Thymus (tissue), 11 donors: ENCODE data around the gene OPCML. TPM values are rescaled to one million over a fixed set of nuclear protein-coding genes. Genes with fewer than 3 reads are reported as not detected.

Source experiments
- DNase-seq, 9 donors: peaks; one replicate each; pipeline ENCODE4 v3.0.0-alpha.2; 2013; ENCODE audit warnings: low spot score in 9 of 9, low read depth in 6 of 9, missing footprints in 1 of 9
- H3K27ac ChIP-seq, 2 donors: one replicate each; pipeline ENCODE4 v1.5.1; 2013; ENCODE audit warnings: control low read depth in 1 of 2, low read depth in 1 of 2, low read length in 1 of 2, mild to moderate bottlenecking in 1 of 2, moderate library complexity in 1 of 2
- H3K27me3 ChIP-seq, 2 donors: one replicate each; pipeline ENCODE4 v1.5.1; 2013; ENCODE audit warnings: low read length in 1 of 2; ENCODE audit not compliant: control insufficient read depth in 2 of 2, insufficient read depth in 1 of 2
- H3K36me3 ChIP-seq, 2 donors: one replicate each; pipeline ENCODE4 v1.5.1; 2013; ENCODE audit warnings: low read length in 1 of 2, mild to moderate bottlenecking in 1 of 2, moderate library complexity in 1 of 2; ENCODE audit not compliant: control insufficient read depth in 2 of 2, insufficient read depth in 2 of 2
- H3K4me1 ChIP-seq, 2 donors: one replicate each; pipeline ENCODE4 v1.5.1; 2013; ENCODE audit warnings: low read length in 2 of 2; ENCODE audit not compliant: control insufficient read depth in 2 of 2, insufficient read depth in 2 of 2
- H3K4me3 ChIP-seq, 2 donors: one replicate each; pipeline ENCODE4 v1.5.1; 2013; ENCODE audit warnings: low read length in 2 of 2, control low read depth in 1 of 2, mild to moderate bottlenecking in 1 of 2
- H3K9me3 ChIP-seq, 2 donors: one replicate each; pipeline ENCODE4 v1.5.1; 2013; ENCODE audit warnings: low read length in 1 of 2, mild to moderate bottlenecking in 1 of 2; ENCODE audit not compliant: control insufficient read depth in 2 of 2, insufficient read depth in 1 of 2
- WGBS: extraction: QIAGEN DNeasy Blood & Tissue Kit; methylation state at CpG from one replicate; pipeline ENCODE4 v1.1.7; 2013; 5-methylcytosine and 5-hydroxymethylcytosine counted together
- polyA plus RNA-seq: library from polyadenylated mRNA; stranded (reverse); fragments of 200-250 nt; gene quantifications from one replicate; pipeline ENCODE4 v1.2.3, GENCODE V29; 2013
- total RNA-seq: library from RNA; stranded (reverse); fragments of 120-200 nt; gene quantifications from one replicate; pipeline ENCODE4 v1.2.4, GENCODE V29; 2013
- donor health status: healthy.

OPCML gene
- total and polyA plus RNA-seq, 2 donors, result 0.07 to 0.09 TPM

DNA sequence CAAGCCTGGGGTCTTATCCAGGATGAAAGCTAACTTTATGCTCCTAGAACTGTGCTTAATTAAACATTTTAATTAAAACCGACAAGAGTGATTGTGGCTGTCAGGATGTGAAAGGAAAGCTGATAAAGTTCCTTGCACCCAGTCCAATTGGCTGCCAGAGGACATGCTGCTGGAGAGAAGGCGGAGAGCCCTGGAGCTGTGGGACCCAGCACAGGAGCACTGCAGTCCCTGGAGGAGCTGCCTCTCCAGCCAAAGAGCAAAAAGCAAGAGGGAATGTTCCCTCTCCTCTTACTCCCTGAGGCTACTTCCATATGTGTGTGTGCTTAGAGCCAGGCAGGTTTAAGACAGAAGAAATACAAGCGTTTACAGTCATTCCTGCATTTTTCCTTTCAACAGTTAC, 118.6 kb downstream of the OPCML start:
- Histone ChIP-seq H3K27me3 (no peaks in the 10 kb centered on the region), H3K27ac (no peak overlapping the region), H3K4me3 (no peak overlapping the region), H3K36me3 (no peaks in the 10 kb centered on the region), H3K9me3 (no peaks in the 10 kb centered on the region), H3K4me1 (no peaks in the 10 kb centered on the region)
- 95% methylated on average over 3 of the region's 3 CpGs for WGBS
- DNase-seq, result no peak

DNA sequence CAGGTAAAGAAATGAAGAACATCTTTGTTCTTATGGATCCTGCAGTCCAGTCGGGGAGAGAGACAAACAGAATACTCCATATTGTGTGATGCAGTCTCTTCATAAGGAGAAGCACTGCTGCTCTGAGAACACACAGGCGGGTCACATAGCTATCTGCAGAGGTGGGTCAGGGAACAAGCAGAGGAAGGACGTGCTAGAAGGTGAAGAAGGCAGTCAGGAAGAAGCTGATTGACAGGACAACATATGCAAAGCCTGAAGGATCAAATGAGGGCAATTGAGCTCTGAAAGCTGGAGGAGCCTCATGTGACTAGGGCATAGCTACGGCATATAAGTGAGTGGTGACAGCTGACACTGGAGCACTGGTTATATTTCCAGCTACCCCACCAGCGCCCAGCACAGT, 122.5 kb downstream of the OPCML start:
- Histone ChIP-seq H3K27me3 (no peaks in the 10 kb centered on the region), H3K36me3 (no peaks in the 10 kb centered on the region), H3K4me1 (no peaks in the 10 kb centered on the region), H3K27ac (no peak overlapping the region), H3K4me3 (no peak overlapping the region), H3K9me3 (no peaks in the 10 kb centered on the region)
- no peak for DNase-seq
- 84% methylated on average over 5 of the region's 5 CpGs for WGBS

- Histone ChIP-seq H3K27me3 (no peaks in the 10 kb centered on the region), H3K4me3 (no peak overlapping the region), H3K27ac (no peak overlapping the region), H3K4me1 (no peaks in the 10 kb centered on the region), H3K36me3 (no peaks in the 10 kb centered on the region), H3K9me3 (no peaks in the 10 kb centered on the region)
- no peak for DNase-seq
- WGBS, result 85% methylated on average over 9 of the region's 9 CpGs
Measured at GRCh38 chr11:133408936-133409335, 123.4 kb downstream of the OPCML start.

- WGBS, result 96% methylated on average over 3 of the region's 3 CpGs
- Histone ChIP-seq H3K4me3 (no peak overlapping the region), H3K27me3 (no peaks in the 10 kb centered on the region)
Measured at GRCh38 chr11:133408402-133408801, 123.9 kb downstream of the OPCML start.

GRCh38 chr11:133406489-133406888, 125.8 kb downstream of the OPCML start:
- 93% methylated on average over 4 of the region's 4 CpGs for WGBS
- no peaks in the 10 kb centered on the region for H3K27me3 ChIP-seq
- no peaks in the 10 kb centered on the region for H3K36me3 ChIP-seq
- H3K27ac ChIP-seq, result no peak overlapping the region
- H3K9me3 ChIP-seq, result no peaks in the 10 kb centered on the region
- H3K4me3 ChIP-seq, result no peak overlapping the region
- no peak for DNase-seq
- no peaks in the 10 kb centered on the region for H3K4me1 ChIP-seq

More at GRCh38 chr11:133408402-133408801, 123.9 kb downstream of the OPCML start:
- Histone ChIP-seq H3K4me1 (no peaks in the 10 kb centered on the region), H3K36me3 (no peaks in the 10 kb centered on the region), H3K9me3 (no peaks in the 10 kb centered on the region), H3K27ac (no peak overlapping the region)
- no peak for DNase-seq

- 89% methylated on average over 6 of the region's 6 CpGs for WGBS
- DNase-seq, result no peak
- Histone ChIP-seq H3K27ac (no peak overlapping the region), H3K36me3 (no peaks in the 10 kb centered on the region), H3K4me3 (no peak overlapping the region), H3K4me1 (no peaks in the 10 kb centered on the region), H3K9me3 (no peaks in the 10 kb centered on the region), H3K27me3 (no peaks in the 10 kb centered on the region)
Measured at GRCh38 chr11:133403900-133404299, 128.4 kb downstream of the OPCML start.

GRCh38 chr11:133402551-133402950, 129.8 kb downstream of the OPCML start:
- WGBS, result 94% methylated on average over 4 of the region's 4 CpGs
- no peaks in the 10 kb centered on the region for H3K27me3 ChIP-seq
- H3K4me1 ChIP-seq, result no peaks in the 10 kb centered on the region

DNA sequence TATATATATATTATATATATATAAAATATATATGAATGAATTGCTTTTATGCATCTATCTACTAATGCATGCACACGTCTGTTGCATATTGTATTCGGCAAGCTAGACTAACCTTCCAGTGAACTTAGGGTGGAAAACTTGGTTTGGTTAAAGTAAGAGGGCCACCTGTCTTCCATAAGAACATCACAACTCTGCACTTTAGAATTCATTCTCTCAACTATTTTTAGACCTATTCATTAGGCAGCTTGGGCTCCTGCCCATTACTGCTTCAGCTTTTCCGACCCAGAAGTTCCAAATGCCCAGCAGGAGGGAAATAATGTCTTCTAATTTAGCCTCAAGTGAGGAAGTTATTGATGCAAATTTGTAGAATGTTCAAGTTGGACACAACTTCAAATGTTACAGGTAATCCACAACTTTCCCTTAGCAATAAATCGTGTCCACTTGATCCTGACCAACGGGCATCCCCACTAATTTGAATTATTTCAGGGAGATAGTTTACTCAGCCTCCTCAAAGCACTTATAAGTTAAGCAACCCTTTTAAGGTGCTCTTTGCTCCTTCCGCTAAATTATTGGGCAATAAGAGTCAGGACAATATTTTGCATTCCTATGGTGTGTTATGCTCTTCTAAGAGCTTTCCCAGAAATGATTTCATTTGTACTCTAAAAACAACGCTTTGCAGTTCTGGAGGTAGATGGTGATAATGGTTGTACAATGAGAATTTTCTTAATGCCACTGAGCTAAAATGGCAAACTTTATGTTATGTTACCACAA, 132.3 kb downstream of the OPCML start:
- H3K9me3 ChIP-seq, result no peaks in the 10 kb centered on the region
- DNase-seq, result no peak
- 95% methylated on average over 7 of the region's 7 CpGs for WGBS
- H3K4me1 ChIP-seq, result no peaks in the 10 kb centered on the region
- H3K36me3 ChIP-seq, result no peaks in the 10 kb centered on the region
- H3K27ac ChIP-seq, result no peak overlapping the region
- H3K27me3 ChIP-seq, result no peaks in the 10 kb centered on the region
- H3K4me3 ChIP-seq, result no peak overlapping the region

More at GRCh38 chr11:133402551-133402950, 129.8 kb downstream of the OPCML start:
- H3K4me3 ChIP-seq, result no peak overlapping the region
- no peaks in the 10 kb centered on the region for H3K36me3 ChIP-seq
- H3K9me3 ChIP-seq, result no peaks in the 10 kb centered on the region
- no peak for DNase-seq
- no peak overlapping the region for H3K27ac ChIP-seq

DNA sequence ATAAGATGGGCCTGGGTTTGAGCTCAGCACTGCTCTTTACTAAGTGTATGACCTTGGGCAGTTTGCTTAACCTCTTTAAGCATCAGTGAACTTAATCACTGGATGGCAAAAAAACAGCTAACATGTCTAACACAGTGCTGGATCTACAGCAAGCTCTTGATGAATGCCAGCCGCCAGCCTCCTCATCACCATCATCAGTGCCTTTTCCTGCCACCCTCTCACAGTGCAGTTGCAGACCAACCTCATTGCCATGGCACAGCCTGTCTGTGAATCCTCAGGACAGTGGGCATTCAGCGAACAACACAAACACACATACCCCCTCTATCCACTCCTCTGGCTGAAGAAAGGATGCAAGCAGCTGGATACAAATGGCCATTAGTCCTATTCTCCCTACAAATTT, 133.0 kb downstream of the OPCML start:
- Histone ChIP-seq H3K27ac (no peak overlapping the region), H3K4me1 (no peaks in the 10 kb centered on the region), H3K4me3 (no peak overlapping the region), H3K36me3 (no peaks in the 10 kb centered on the region), H3K9me3 (no peaks in the 10 kb centered on the region), H3K27me3 (no peaks in the 10 kb centered on the region)
- 68% methylated on average over 2 of the region's 2 CpGs for WGBS
- no peak for DNase-seq
